HEK293T (cell line): ENCODE measurements around the gene CLDN22.

ENCODE experiments used
- CTCF ChIA-PET: fragments of 350-600 bp; formaldehyde crosslinking; extraction: SDS; loops from one replicate; lab custom pipeline; 2021; ENCODE audit warnings: antibody characterized with exemption, inconsistent platforms; lab: Yijun Ruan, JAX
- POLR2A ChIA-PET: fragments of 350-600 bp; formaldehyde crosslinking; extraction: SDS; loops from one replicate; lab custom pipeline; 2020; ENCODE audit warnings: antibody characterized with exemption, inconsistent platforms; lab: Yijun Ruan, JAX
- DNase-seq: peaks from one replicate; pipeline ENCODE4 v3.0.0; 2012; ENCODE audit warnings: mixed read lengths; ENCODE audit errors: extremely low spot score
- ARNT ChIP-seq: fragments of 450-650 bp; IDR thresholded peaks from 2 replicates; pipeline ENCODE4 v1.6.1; 2017; ENCODE audit warnings: mild to moderate bottlenecking
- BHLHE40 ChIP-seq: fragments of 450-650 bp; IDR thresholded peaks from 2 replicates; pipeline ENCODE4 v1.6.1; 2016; ENCODE audit warnings: mild to moderate bottlenecking, moderate library complexity, borderline replicate concordance
- CTBP1 ChIP-seq: fragments of 450-650 bp; IDR thresholded peaks from 2 replicates; pipeline ENCODE4 v1.6.1; 2016; ENCODE audit warnings: borderline replicate concordance
- ELF4 ChIP-seq: fragments of 450-650 bp; IDR thresholded peaks from 2 replicates; pipeline ENCODE4 v1.6.1; 2017; ENCODE audit warnings: antibody characterized with exemption
- FOXA1 ChIP-seq: fragments of 450-650 bp; IDR thresholded peaks from 2 replicates; pipeline ENCODE4 v1.6.1; 2016; ENCODE audit warnings: mild to moderate bottlenecking
- FOXK2 ChIP-seq: fragments of 450-650 bp; IDR thresholded peaks from 2 replicates; pipeline ENCODE4 v1.6.1; 2016; ENCODE audit warnings: mild to moderate bottlenecking
- FOXM1 ChIP-seq: fragments of 450-650 bp; IDR thresholded peaks from 2 replicates; pipeline ENCODE4 v1.6.1; 2017; ENCODE audit warnings: mild to moderate bottlenecking, borderline replicate concordance
- HDGF ChIP-seq: fragments of 450-650 bp; IDR thresholded peaks from 2 replicates; pipeline ENCODE4 v1.6.1; 2017; ENCODE audit warnings: antibody characterized with exemption, borderline replicate concordance
- L3MBTL2 ChIP-seq: fragments of 450-650 bp; conservative IDR thresholded peaks from 2 replicates; pipeline ENCODE4 v1.6.1; 2016; ENCODE audit warnings: mild to moderate bottlenecking
- LEF1 ChIP-seq: fragments of 450-650 bp; IDR thresholded peaks from 2 replicates; pipeline ENCODE4 v1.6.1; 2017; ENCODE audit warnings: mild to moderate bottlenecking, borderline replicate concordance
- NFRKB ChIP-seq: fragments of 450-650 bp; IDR thresholded peaks from 2 replicates; pipeline ENCODE4 v1.6.1; 2016; ENCODE audit warnings: mild to moderate bottlenecking, moderate library complexity
- SP1 ChIP-seq: fragments of 450-650 bp; IDR thresholded peaks from 2 replicates; pipeline ENCODE4 v1.6.1; 2017
- SUZ12 ChIP-seq: fragments of 450-650 bp; IDR thresholded peaks from 2 replicates; pipeline ENCODE4 v1.6.1; 2016; ENCODE audit warnings: mild to moderate bottlenecking
- TARDBP ChIP-seq: fragments of 450-650 bp; IDR thresholded peaks from 2 replicates; pipeline ENCODE4 v1.6.1; 2016
- ZNF384 ChIP-seq: fragments of 450-650 bp; IDR thresholded peaks from 2 replicates; pipeline ENCODE4 v1.6.1; 2016
- TF ChIP-seq, protein P1 (sequence below): fragments of 450-650 bp; IDR thresholded peaks from 2 replicates; pipeline ENCODE4 v1.6.1; 2016

Gene CLDN22

DNA sequence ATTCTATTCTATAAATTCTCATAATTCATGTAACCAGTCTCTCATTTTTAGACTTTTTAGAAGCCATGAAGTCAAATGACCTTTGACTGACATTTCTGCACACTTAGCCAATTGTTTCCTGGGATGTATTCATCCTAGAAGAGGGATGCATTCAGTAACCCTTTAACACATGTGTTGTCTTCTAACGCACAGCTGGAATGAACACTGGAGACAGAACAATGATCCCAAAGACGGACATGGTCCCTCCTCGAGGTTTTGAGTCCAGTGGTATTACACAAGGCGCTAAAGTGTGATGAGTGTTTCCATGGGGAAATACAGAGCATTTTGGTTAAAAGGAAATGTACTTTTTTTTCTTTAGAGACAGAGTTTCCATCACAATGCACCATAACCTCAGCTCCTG, 42.0 kb upstream of the CLDN22 start:
- TF ChIP-seq FOXM1: no peak
- TF ChIP-seq CTBP1: no peak
- no peak for TF ChIP-seq BHLHE40
- no peak for TF ChIP-seq L3MBTL2
- no peak for TF ChIP-seq FOXA1
- no peak for TF ChIP-seq LEF1
- TF ChIP-seq FOXK2: no peak
- no peak for TF ChIP-seq TARDBP
- TF ChIP-seq ZNF384: no peak
- no peak for TF ChIP-seq NFRKB
- TF ChIP-seq SUZ12: no peak
- TF ChIP-seq SP1: no peak
- no peak for TF ChIP-seq ELF4
- no peak for TF ChIP-seq HDGF
- no peak for TF ChIP-seq ARNT
- TF ChIP-seq, protein P1, sequence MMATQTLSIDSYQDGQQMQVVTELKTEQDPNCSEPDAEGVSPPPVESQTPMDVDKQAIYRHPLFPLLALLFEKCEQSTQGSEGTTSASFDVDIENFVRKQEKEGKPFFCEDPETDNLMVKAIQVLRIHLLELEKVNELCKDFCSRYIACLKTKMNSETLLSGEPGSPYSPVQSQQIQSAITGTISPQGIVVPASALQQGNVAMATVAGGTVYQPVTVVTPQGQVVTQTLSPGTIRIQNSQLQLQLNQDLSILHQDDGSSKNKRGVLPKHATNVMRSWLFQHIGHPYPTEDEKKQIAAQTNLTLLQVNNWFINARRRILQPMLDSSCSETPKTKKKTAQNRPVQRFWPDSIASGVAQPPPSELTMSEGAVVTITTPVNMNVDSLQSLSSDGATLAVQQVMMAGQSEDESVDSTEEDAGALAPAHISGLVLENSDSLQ: no peak
- no peak for DNase-seq
- CTCF ChIA-PET: no interaction called here
- POLR2A ChIA-PET: no interaction called here

DNA sequence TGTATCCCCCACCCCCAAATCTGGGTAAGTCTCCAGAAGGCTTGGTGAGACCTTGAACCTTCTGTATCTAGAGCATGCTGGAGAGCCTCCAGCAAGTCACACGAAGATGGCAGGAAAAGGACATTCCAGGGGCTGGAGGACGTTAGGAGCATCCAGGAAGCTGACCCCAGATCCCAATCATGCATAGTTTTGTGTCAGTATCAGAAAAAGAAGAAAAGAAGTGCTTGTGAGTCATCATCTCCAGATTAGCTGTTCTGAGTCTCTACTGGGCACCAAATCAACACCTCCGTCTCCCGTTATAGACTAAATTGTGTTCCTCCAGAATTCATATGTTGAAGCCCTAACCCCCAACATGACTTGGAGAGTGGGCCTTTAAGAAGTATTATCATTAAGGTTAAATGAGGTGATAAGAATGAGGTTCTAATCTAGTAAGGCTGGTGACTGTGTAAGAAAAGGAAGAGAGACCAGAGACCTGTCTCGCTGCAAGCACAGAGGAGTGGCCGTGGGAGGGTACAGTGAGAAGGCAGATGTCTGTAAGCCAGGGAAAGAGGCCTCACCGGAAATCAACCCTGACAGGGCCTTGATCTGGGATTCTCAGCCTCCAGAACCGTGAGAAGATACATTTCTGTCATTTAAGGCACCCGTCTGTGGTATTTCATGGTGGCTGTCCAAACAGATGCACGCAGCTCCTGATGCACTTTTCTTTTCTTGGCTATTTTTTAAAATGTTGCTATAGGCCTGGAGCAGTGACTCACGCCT, 40.3 kb upstream of the CLDN22 start:
- DNase-seq: no peak
- ChIA-PET POLR2A (no interaction called here), CTCF (no interaction called here)
- TF ChIP-seq ARNT (no peak), ELF4 (no peak), ZNF384 (no peak)
- TF ChIP-seq, protein P1: no peak

DNA sequence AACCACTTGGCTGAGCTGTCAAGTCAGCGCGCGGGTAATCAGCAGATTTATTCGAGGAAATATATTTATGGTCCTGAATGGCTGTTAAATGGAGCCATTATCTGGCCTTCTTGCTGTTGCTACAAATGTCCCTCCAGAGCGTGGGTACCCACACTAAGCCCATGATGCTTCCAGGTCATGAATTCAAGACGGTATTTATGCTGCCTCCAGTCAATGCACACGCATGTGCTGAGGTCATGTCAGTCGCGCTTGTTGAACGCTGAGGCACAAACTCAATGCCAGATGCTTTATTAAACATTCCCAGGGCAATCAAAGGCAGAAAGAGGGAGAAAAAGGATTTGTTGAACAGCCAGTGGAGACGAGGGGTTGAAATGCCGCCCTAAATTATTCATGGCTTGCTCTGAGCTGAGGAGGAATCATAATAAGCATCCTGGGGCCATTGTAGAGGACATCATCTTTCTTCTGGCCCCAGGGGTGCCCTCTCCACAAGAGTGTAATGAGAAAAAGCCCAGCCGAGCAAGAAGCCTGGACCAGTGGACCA, 38.2 kb upstream of the CLDN22 start:
- ChIA-PET CTCF (no interaction called here), POLR2A (no interaction called here)
- DNase-seq: no peak
- TF ChIP-seq SP1 (no peak), CTBP1 (no peak), L3MBTL2 (no peak), TARDBP (no peak), LEF1 (no peak), SUZ12 (no peak), FOXA1 (no peak)

DNA sequence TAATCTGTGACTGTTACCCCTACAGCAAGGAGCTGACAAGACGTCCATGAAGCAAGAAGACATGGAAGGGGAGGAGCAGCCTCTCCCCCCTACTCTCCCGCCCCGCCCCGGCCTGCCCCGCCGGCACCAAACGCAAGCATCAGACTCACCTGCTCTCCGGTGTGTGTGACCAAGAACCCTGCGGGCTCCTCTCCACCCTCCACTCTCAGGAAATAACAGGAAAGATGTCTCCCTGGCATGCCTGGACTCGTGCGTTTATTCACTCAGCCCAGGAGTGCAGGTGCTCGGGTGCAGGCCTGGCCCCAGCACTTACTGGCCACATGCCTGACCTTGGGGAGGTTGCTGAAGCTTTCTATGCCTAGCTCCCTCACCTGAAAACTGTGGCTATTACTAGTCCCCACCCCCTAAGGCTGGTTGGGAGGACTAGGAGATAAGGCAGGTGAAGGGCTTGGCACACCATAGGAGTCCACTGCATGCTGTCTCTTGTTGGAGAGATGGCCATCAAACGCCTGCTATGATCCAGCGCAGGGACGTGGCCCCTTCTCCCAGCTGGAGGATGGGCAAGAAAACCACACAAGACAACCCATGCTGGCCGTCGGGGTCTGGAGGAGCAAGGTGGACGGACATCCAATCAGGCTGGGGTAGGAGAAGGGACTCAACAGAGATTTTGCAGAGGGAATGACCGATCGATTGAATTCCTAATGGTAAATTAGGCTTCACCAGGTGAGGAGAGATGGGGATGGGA, 37.0 kb upstream of the CLDN22 start:
- TF ChIP-seq ARNT (no peak), ELF4 (no peak), BHLHE40 (no peak), SUZ12 (no peak), L3MBTL2 (no peak), SP1 (no peak), LEF1 (no peak), NFRKB (no peak), FOXM1 (no peak), ZNF384 (no peak), HDGF (no peak)
- TF ChIP-seq, protein P1: no peak
- DNase-seq: no peak
- POLR2A ChIA-PET: no interaction called here
- CTCF ChIA-PET: no interaction called here

DNA sequence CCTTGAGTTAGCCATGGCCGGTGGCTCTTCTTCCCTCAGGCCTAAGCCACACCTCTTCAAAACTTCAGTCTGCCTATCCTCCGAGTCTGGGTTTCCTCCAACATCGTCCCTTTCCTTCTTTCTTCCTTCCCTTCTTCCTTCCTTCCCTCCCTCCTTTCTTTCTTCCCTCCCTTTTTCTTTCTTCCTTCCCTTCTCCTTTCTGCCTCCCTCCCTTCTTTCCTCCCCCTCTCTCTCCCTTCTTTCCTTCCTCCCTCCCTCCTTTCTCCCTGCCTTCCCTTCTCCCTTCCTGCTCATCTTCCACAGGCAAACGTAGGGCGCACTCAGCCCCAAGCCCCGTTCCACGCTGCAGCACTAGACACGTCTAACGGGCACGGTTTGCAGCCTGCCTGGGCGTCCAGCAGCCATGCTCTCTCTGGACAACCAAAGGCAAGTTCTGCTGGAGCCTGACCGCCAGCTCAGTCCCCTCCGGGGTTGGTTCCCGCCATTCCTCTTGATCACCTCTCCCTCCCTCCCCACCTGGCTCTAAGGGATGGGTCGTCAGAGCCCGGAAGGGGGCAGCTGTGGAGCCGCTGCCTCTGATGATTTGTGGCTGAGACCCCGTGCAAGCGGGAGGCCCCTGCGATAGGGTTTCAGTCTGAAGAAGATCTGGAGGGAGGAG, 36.2 kb upstream of the CLDN22 start:
- DNase-seq: no peak
- ChIA-PET POLR2A (no interaction called here), CTCF (no interaction called here)
- TF ChIP-seq LEF1 (no peak), HDGF (no peak), FOXA1 (no peak)

DNA sequence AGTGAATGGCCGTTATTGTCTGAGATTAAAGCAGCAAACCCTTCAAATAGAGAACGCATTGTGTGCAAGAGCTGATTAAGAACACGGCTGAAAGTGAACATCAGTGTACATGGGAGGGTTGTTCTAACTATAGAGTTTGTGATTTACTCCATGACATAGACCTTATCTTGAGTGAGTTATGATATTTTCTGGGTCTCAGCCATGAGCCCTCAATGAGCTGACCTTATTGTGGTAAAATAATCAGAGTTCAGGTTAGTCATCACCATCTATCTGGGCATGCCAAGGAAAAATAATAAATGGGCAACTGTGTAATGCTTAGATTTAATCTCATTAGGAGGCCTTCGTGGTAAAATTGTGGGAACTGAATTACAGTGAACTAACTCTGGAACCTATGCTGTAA, 35.3 kb upstream of the CLDN22 start:
- no peak for DNase-seq
- CTCF ChIA-PET: interaction anchor here (0.6 to 1.1 kb wide), 3 partner anchors 46 to 210 kb away, joined by 3 to 4 read pairs (median 3); no protein-coding TSS in a partner anchor
- POLR2A ChIA-PET: no interaction called here
- TF ChIP-seq NFRKB (no peak), CTBP1 (no peak), ARNT (no peak), TARDBP (no peak), L3MBTL2 (no peak), FOXK2 (no peak), SUZ12 (no peak), ZNF384 (no peak), ELF4 (no peak), SP1 (no peak), BHLHE40 (no peak), FOXM1 (no peak), LEF1 (no peak), HDGF (no peak), FOXA1 (no peak)
- TF ChIP-seq, protein P1: no peak
